GM18505 (cell line): ENCODE data around the gene LRRK1.

Experiments used
- ATAC-seq: cut with Tn5 transposase; IDR thresholded peaks from one replicate; pipeline ENCODE4 v1.9.1; 2021; ENCODE audit not compliant: unreplicated experiment
- POLR2A ChIP-seq: IDR thresholded peaks from 4 replicates; pipeline ENCODE4 v1.6.1; 2011; ENCODE audit warnings: borderline replicate concordance; ENCODE audit not compliant: insufficient read depth, insufficient read length; ENCODE audit errors: extremely low read depth

Gene LRRK1

GRCh38 chr15:101019366-101019896 is 100.3 kb downstream of the LRRK1 start:
- no peak for TF ChIP-seq POLR2A
- no peak for ATAC-seq

- no peak for TF ChIP-seq POLR2A
Measured at GRCh38 chr15:101020451-101020850, 101.3 kb downstream of the LRRK1 start.

GRCh38 chr15:101020945-101021344 is 101.8 kb downstream of the LRRK1 start:
- ATAC-seq = no peak
- no peak for TF ChIP-seq POLR2A

More at GRCh38 chr15:101020451-101020850, 101.3 kb downstream of the LRRK1 start:
- ATAC-seq = no peak

- TF ChIP-seq POLR2A = no peak
- ATAC-seq = no peak
Measured at GRCh38 chr15:101022306-101022705, 103.1 kb downstream of the LRRK1 start.

- ATAC-seq = no peak
- TF ChIP-seq POLR2A = no peak
Measured at GRCh38 chr15:101022876-101023275, 103.7 kb downstream of the LRRK1 start.

GRCh38 chr15:101023501-101024072 is 104.4 kb downstream of the LRRK1 start:
- ATAC-seq = no peak
- TF ChIP-seq POLR2A = no peak

- ATAC-seq = no peak
- no peak for TF ChIP-seq POLR2A
Measured at GRCh38 chr15:101024073-101024695, 105.0 kb downstream of the LRRK1 start.

- no peak for TF ChIP-seq POLR2A
- no peak for ATAC-seq
Measured at GRCh38 chr15:101024706-101025500, 105.7 kb downstream of the LRRK1 start.

GRCh38 chr15:101025501-101025885 is 106.3 kb downstream of the LRRK1 start:
- ATAC-seq = no peak
- TF ChIP-seq POLR2A = peak; percentile 5

GRCh38 chr15:101025896-101026631 is 106.9 kb downstream of the LRRK1 start:
- peak; percentile 5 for TF ChIP-seq POLR2A
- ATAC-seq = no peak

GRCh38 chr15:101026656-101027272 is 107.6 kb downstream of the LRRK1 start:
- no peak for TF ChIP-seq POLR2A
- no peak for ATAC-seq

GRCh38 chr15:101027273-101027901 is 108.2 kb downstream of the LRRK1 start:
- no peak for TF ChIP-seq POLR2A
- no peak for ATAC-seq
